COLO829 (cell line): ENCODE data around the gene MPDU1.
"Not testable (repeated sequence)": the region's sequence is repeated elsewhere in the genome, so short reads cannot be mapped to it uniquely, and the experiment has no call there.

ENCODE experiments used
- DNase-seq: peaks from one replicate; pipeline ENCODE4 v3.0.0; 2012; ENCODE audit warnings: low spot score

MPDU1 gene

GRCh38 chr17:7580604-7581575 lies 2.8 kb upstream of the MPDU1 start:
- DNase-seq, result no peak

- no peak for DNase-seq
Observed at GRCh38 chr17:7582396-7583252, 1.0 kb upstream of the MPDU1 start.

- no peak for DNase-seq
Observed at GRCh38 chr17:7586673-7587419, 3.2 kb downstream of the MPDU1 start.

GRCh38 chr17:7587420-7588151 lies 3.9 kb downstream of the MPDU1 start:
- no peak for DNase-seq

GRCh38 chr17:7588553-7589203 lies 5.0 kb downstream of the MPDU1 start:
- DNase-seq, result no peak

GRCh38 chr17:7589204-7589868 lies 5.7 kb downstream of the MPDU1 start:
- no peak for DNase-seq

GRCh38 chr17:7589891-7590691 lies 6.4 kb downstream of the MPDU1 start, which contains the start of gene SOX15:
Gene SOX15 (minus strand): TSS chr17:7590094. CDS start chr17:7589676, 418 bp downstream.
- DNase-seq, result no peak

- no peak for DNase-seq
Observed at GRCh38 chr17:7590743-7591142, 7.1 kb downstream of the MPDU1 start.

GRCh38 chr17:7591596-7591995 lies 7.9 kb downstream of the MPDU1 start:
- DNase-seq, result no peak

GRCh38 chr17:7592422-7593021 lies 8.9 kb downstream of the MPDU1 start:
- no peak for DNase-seq

GRCh38 chr17:7593296-7593695 lies 9.6 kb downstream of the MPDU1 start:
- DNase-seq, result no peak

- DNase-seq, result not testable (repeated sequence)
Observed at GRCh38 chr17:7597561-7597960, 13.9 kb downstream of the MPDU1 start.

GRCh38 chr17:7606280-7606679 lies 22.6 kb downstream of the MPDU1 start:
- no peak for DNase-seq

- no peak for DNase-seq
Observed at GRCh38 chr17:7610641-7611040, 27.0 kb downstream of the MPDU1 start.

- no peak for DNase-seq
Observed at GRCh38 chr17:7611635-7612293, 28.1 kb downstream of the MPDU1 start.

- no peak for DNase-seq
Observed at GRCh38 chr17:7612294-7612640, 28.6 kb downstream of the MPDU1 start.

- peak; percentile 42 for DNase-seq
Observed at GRCh38 chr17:7613769-7614424, 30.2 kb downstream of the MPDU1 start.
